Effector CD8-positive, alpha-beta T cell (primary cell): Measurements from ENCODE around the gene ZNF667.
A peak's percentile ranks its signal among the peaks of the same experiment; 100 is the strongest.

Experiments used
- DNase-seq: peaks from one replicate; lab custom pipeline; 2025; lab: John Stamatoyannopoulos, UW
- total RNA-seq, 4 experiments: gene quantifications; one replicate each; lab custom pipeline; 2026; lab: John Stamatoyannopoulos, UW

Gene ZNF667
- 0.09 to 1.3 (median 0.38) reads per million in 4 experiments for total RNA-seq

GRCh38 chr19:56476651-56477428, at the start of gene ZNF667:
Gene ZNF667 (minus strand): TSS chr19:56477345. CDS start chr19:56462370, 14,975 bp downstream.
- peak; percentile 2 for DNase-seq

DNA sequence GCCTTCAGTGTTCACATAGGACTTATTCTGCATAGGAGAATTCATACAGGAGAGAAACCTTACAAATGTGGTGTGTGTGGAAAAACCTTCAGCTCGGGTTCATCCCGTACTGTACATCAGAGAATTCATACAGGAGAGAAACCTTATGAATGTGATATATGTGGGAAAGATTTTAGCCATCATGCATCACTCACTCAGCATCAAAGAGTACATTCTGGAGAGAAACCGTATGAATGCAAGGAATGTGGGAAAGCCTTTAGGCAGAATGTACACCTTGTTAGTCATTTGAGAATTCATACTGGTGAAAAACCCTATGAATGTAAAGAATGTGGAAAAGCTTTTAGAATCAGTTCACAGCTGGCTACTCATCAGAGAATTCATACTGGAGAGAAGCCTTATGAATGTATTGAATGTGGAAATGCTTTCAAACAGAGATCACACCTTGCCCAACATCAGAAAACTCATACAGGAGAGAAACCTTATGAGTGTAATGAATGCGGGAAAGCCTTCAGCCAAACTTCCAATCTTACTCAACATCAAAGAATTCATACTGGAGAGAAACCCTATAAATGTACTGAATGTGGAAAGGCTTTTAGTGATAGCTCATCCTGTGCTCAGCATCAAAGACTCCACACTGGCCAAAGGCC, 48.2 kb upstream of the ZNF667 start:
- DNase-seq: no peak

- no peak for DNase-seq
Observed at GRCh38 chr19:56508290-56508778, 31.2 kb upstream of the ZNF667 start.

GRCh38 chr19:56507446-56508289, 30.5 kb upstream of the ZNF667 start, which contains the start of gene ZNF471:
Gene ZNF471 (plus strand): TSS chr19:56507855. CDS start chr19:56511572, 3,717 bp downstream.
- peak; percentile 77 for DNase-seq

GRCh38 chr19:56504581-56504980, 27.4 kb upstream of the ZNF667 start:
- DNase-seq: no peak

DNA sequence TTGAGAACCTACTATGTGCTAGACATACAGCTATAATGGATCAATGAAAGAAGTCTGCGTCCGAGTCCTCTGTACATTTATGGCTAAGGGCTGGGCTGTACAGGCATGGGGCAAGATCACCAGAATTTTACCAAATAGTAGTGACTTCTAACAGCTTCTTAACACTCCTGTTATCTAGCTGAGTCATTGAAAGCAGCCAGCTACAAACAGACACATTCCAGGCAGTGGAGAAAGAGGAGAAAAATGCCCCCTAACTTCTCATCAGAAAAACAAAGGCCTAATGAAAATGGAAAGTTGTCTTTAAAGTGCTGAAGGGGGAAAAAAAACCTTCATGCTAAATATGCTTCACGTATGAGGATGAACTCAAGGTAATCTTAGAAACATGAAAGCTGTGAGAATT, 14.3 kb upstream of the ZNF667 start:
- no peak for DNase-seq

- DNase-seq: peak; percentile 49
Observed at GRCh38 chr19:56477429-56478338, 539 bp upstream of the ZNF667 start.

DNA sequence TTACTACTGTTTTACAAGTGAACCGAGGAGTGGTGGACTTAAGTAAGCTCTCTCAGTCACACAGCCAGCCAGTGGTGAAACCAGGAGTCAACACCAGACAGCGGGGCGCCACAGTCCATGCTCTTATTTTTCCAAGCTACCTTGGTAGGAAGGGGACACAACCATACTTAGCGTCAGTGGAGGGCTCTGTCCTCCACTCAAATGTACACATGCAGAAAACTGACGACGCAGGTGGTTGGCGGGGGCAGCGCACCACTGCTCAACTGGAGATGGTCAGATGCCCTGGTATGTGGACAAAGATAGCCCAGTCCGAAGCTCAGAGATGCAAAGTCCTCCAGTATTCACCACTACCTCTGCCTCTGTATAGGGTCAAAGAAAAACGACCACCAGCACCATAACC, 1.1 kb downstream of the ZNF667 start:
- DNase-seq: no peak

- DNase-seq: no peak
Observed at GRCh38 chr19:56474308-56474707, 2.8 kb downstream of the ZNF667 start.

DNA sequence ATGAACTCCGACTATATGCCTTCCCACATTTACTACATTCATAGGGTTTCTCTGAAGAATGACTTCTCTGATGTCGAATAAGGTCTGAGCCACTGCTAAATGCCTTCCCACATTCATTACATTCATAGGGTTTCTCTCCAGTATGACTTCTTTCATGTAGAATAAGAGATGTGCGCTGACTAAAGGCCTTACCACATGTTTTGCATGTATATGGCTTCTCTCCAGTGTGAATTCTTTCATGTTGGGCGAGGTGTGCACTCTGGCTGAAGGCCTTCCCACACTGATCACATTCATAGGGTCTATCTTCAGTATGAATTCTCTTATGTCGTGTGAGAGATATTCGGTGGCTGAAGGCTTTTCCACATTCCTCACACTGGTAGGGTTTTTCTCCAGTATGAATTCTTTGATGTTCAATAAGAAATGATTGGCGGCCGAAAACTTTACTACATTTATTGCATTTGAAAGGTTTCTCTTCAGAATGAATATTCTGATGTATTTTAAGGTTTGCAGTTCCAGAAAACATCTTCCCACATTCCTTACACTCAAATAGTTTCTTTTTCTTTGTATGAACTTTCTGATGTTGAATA, 35.8 kb downstream of the ZNF667 start:
- no peak for DNase-seq

DNA sequence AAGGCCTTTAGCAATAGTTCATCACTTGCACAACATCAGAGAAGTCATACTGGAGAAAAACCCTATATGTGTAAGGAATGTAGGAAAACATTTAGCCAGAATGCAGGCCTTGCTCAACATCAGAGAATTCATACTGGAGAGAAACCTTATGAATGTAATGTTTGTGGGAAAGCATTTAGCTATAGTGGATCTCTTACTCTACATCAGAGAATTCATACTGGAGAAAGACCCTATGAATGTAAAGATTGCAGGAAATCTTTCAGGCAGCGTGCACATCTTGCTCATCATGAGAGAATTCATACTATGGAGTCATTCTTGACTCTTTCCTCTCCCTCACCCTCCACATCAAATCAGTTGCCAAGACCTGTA, 53.2 kb downstream of the ZNF667 start:
- DNase-seq: no peak

DNA sequence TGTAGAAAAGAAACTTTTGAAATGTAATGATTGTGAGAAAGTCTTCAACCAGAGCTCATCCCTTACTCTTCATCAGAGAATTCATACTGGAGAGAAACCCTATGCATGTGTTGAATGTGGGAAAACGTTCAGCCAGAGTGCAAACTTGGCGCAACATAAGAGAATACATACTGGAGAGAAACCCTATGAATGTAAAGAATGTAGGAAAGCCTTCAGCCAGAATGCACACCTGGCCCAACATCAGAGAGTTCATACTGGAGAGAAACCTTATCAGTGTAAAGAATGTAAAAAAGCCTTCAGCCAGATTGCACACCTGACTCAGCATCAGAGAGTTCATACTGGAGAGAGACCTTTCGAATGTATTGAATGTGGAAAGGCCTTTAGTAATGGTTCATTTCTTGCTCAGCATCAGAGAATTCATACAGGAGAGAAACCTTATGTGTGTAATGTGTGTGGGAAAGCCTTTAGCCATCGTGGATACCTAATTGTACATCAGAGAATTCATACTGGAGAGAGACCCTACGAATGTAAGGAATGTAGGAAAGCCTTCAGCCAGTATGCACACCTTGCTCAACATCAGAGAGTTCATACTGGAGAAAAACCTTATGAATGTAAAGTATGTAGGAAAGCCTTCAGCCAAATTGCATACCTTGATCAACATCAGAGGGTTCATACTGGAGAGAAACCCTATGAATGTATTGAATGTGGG, 53.7 kb downstream of the ZNF667 start:
- no peak for DNase-seq

DNA sequence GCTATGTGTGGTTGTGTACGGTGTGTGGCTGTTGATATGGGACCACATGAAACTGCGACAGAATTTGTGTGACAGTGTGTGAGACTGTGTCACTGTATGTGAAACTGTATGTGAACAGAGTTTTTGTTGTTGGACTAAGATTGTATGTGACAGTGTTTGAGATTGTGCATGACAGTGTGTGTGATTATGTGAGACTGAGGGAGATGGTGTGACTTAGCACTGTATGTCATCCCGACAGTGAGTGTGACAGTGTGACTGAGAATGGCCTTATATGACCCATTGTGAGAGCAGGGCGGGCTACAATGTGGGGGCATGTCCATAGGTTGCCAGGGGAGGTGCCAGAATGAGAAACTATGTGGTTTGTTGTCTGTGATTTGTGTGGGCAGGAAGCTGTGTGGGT, 72.1 kb downstream of the ZNF667 start:
- DNase-seq: no peak

- no peak for DNase-seq
Observed at GRCh38 chr19:56404705-56405056, 72.5 kb downstream of the ZNF667 start.

- peak; percentile 86 for DNase-seq
Observed at GRCh38 chr19:56403764-56404704, 73.1 kb downstream of the ZNF667 start, which contains the start of gene ZNF583. Gene ZNF583 (plus strand): TSS chr19:56404332. CDS start chr19:56407115, 2,783 bp downstream.

DNA sequence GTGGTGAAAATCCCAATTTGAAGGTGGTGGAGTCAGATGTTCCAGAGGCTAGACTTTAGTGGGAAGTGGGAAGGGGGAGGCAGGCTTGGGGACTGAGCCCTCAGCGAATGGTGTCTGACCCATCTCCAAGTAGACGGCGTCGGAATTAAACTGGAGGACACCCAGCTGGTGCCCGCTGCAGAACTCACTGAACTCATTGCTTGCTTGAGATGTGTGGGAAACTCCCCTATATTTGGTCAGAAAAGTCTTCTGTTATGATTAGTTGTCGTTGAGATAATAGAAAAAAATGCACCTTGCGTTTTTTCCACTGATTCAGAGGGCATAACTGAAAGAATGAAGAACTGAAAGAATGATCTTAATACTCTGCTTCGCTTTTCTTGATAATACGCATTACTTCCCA, 73.9 kb downstream of the ZNF667 start:
- no peak for DNase-seq

DNA sequence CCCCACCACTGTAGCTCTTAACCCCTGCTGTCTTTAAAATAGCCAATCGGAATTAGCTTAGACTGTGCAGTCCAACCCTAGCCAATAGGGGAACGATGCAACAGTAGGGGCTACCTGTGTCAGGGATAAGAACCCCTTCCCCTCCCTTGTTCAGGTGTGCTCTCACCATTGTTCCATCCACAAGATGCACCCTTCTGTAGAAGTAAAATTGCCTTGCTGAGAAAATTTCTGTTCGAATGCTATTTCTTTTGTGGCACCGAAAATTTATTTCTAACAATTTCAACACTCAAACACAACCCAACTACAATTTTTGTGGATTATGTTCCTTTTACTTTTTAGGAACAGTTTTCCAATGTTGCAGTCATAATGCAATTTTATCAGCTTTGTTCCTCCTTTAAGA, 76.7 kb downstream of the ZNF667 start:
- DNase-seq: no peak

GRCh38 chr19:56398809-56399208, 78.3 kb downstream of the ZNF667 start:
- DNase-seq: no peak
